Stimulated activated naive B cell treated with anti-CD40 and anti-IgM and Interleukin-4, amounts not matched to agents 10 μg/mL and 1 μg/mL and 100 μg/mL, for 72 hours (primary cell): Measurements from ENCODE around the gene DBET.
"Not testable (repeated sequence)": the region's sequence is repeated elsewhere in the genome, so short reads cannot be mapped to it uniquely, and the experiment has no call there.

Experiments
- ATAC-seq, 2 donors: fragments of 150-1000 bp; cut with Tn5 transposase; replicated peaks; 2 replicates each; pipeline ENCODE4 v1.10.0; 2021; ENCODE audit warnings: moderate library complexity in 1 of 2
- DNase-seq: peaks from one replicate; pipeline ENCODE4 v3.0.0; 2021
- H3K27ac Mint-ChIP-seq: one replicate; pipeline ENCODE4 v1.8.0; 2022; ENCODE audit warnings: mild to moderate bottlenecking, mixed read lengths
- H3K27me3 Mint-ChIP-seq, 2 donors: one replicate each; pipeline ENCODE4 v1.8.0; 2022; ENCODE audit warnings: mixed read lengths in 2 of 2
- H3K36me3 Mint-ChIP-seq, 2 donors: one replicate each; pipeline ENCODE4 v1.8.0; 2022; ENCODE audit warnings: mixed read lengths in 2 of 2, mild to moderate bottlenecking in 1 of 2
- H3K4me1 Mint-ChIP-seq, 2 donors: one replicate each; pipeline ENCODE4 v1.8.0; 2022; ENCODE audit warnings: mixed read lengths in 2 of 2, mild to moderate bottlenecking in 1 of 2
- H3K4me3 Mint-ChIP-seq, 2 donors: one replicate each; pipeline ENCODE4 v1.8.0; 2022; ENCODE audit warnings: mild to moderate bottlenecking in 2 of 2, mixed read lengths in 2 of 2, moderate library complexity in 1 of 2
- H3K9me3 Mint-ChIP-seq, 2 donors: one replicate each; pipeline ENCODE4 v1.8.0; 2022; ENCODE audit warnings: mixed read lengths in 2 of 2, mild to moderate bottlenecking in 1 of 2

Gene DBET

DNA sequence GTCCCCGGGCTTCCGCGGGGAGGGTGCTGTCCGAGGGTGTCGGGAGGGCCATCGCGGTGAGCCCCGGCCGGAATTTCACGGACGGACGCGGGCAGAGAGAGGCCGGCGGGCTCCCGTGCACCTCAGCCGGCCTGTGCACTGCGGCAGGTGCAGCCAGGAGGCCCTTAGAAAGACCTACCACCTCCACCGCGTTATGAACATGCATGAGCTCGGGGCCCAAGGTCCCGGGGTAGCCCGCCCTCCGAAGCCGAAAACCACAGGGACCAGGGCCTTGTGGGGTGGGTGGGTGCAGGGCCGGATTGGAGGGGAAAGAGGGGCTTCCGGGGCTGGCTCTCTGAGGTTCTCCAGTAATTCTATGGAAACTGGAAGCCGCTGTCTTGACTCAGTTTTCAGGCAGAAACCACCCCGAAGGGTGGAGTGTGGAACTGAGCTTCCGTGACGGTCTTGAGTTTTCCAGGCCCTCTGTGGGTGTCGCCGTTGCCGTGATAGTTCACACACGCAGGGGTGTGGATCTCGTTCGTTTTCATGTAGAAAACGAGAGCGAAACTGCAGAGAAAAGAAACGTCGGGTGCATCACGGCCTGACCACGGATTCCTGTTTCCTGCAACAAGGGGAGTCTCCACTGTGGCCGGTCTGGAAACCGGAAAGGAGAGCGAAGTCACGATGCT is 41.6 kb upstream of the DBET start:
- ATAC-seq = peak; percentile 47 to 53
- Mint-ChIP-seq H3K4me3 (peak overlapping the region; percentile 53 to 66), H3K4me1 (peaks cover 18 to 32% of the 10 kb centered on the region in 2 donors), H3K27ac (peak overlapping the region; percentile 51), H3K36me3 (peaks cover 3 to 15% of the 10 kb centered on the region in 2 donors), H3K27me3 (peaks cover 35% of the 10 kb centered on the region in 2 donors)
- not testable (repeated sequence) for DNase-seq, H3K9me3 Mint-ChIP-seq

DNA sequence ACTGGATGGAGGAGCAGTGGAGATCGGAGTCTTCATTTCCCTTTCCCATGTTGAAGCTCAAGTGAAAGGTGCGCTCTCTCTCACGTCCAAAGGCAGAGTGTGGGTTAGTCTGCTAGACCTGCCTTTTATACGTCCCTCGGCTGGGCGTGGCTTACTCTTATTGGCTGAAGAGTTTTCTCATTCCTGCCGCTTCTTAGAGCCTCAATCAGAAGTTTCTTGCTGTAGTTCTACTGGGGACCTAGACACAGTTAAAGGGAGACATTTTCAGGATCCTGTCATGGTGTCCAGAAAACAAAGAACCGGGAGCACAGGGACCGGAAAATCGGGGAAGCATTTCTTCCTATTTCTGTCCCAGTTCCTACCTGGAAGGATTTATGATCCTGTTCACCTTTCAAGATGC is 37.1 kb upstream of the DBET start, which contains the start of gene FRG2:
FRG2 (minus strand) TSS at position 101 of the 400 bp plus-strand sequence; CDS start at position 49, 52 bp downstream.
- H3K9me3 Mint-ChIP-seq, DNase-seq, H3K27ac Mint-ChIP-seq, H3K27me3 Mint-ChIP-seq, ATAC-seq, H3K4me3 Mint-ChIP-seq, H3K36me3 Mint-ChIP-seq, H3K4me1 Mint-ChIP-seq: not testable (repeated sequence)

DNA sequence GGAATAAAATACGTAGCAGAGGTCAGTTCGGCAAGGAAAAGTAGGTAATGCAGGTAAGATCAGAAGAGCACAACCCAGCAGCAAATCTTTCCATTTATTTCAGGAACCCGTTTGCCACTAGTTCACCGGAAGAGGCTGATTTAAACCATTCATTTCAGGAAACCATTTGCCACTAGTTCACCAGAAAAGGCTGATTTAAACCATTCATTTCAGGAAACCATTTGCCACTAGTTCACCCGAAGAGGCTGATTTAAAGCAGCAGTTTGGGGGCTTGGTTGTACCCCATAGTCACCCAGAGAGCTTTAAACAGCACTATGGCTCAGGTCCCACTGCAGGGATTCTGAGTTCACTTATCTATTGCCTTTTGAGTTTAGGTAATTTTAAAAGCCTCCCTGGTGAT is 33.0 kb upstream of the DBET start:
- DNase-seq, H3K27ac Mint-ChIP-seq, H3K9me3 Mint-ChIP-seq, ATAC-seq, H3K4me1 Mint-ChIP-seq, H3K27me3 Mint-ChIP-seq, H3K36me3 Mint-ChIP-seq, H3K4me3 Mint-ChIP-seq: not testable (repeated sequence)

DNA sequence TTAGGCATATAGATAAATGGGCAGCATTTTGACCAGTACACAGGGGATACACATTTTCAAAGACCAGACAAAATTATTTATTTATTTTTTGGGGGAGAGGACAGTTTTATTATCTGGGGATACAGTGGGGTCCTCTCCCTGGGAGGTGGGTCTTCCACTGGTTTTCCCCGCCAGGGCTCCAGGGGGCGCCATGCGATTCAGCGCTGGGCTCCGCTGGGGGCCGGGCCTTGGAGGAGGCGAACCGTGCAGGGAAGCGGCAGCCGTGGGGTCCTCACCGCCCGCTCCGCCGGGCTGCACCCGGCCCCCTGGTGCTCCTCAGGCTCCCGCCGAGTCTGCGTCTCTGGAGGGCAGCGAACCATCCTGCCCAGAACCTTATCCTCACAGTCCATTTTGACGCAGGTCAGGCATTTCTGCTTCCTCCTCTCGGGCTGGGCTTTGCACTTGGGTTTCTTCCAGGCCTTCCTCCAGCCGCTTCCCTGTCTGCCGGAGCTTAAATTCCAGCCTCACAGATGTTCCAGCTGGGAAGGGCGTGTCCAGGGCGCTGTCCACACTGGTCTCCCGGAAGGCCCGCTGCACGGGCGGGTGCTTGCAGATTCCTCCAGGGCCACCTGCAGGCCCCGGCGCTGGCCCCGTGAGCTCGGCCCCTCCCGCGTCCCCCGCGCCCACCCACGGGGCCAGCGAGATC is 26.5 kb upstream of the DBET start:
- peak; percentile 29 for DNase-seq
- not testable (repeated sequence) for H3K4me1 Mint-ChIP-seq, H3K27ac Mint-ChIP-seq, H3K36me3 Mint-ChIP-seq, H3K9me3 Mint-ChIP-seq, H3K27me3 Mint-ChIP-seq
- peak overlapping the region; percentile 36 to 51 for H3K4me3 Mint-ChIP-seq
- ATAC-seq = peak; percentile 58 to 70

DNA sequence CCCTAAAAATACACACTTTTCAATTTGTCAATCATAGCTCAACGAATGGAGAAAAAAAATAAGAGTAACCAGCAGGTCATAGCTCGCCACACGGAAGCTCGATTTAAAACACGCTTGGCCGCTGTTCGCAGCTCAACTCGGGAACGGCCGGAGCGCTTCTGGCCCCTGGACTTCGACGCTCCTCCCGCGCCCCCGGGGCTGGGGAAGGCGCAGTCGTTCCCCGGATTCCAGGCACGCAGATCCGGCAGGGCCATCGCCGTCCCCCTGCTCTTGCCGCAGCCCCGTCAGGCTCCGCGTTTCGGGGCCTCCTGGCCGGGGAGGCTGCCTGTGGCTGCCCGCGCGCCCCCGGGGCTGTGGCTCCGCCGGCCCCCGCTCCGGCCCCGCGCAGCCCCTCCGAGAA is 23.4 kb upstream of the DBET start:
- not testable (repeated sequence) for DNase-seq, H3K36me3 Mint-ChIP-seq, H3K9me3 Mint-ChIP-seq, H3K27me3 Mint-ChIP-seq, ATAC-seq, H3K27ac Mint-ChIP-seq, H3K4me3 Mint-ChIP-seq, H3K4me1 Mint-ChIP-seq

DNA sequence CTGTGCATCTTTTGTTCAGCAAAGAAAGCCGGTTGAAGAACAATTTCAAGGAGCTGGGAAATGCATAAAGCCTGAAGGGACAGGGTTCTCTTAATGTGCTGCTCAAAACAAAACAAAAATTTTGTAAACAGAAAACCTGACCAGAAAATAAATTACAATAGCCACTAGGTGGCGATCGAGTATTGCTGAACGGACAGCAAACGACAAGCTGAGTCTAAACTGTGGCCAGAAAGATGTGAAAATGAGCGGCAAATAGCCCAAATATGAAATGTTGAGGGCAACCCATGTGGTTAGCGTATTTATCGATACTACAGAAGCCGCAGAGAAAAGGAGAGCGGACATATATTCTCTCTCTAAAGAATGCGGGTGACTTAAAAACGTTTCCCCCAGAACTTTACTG is 16.7 kb upstream of the DBET start:
- not testable (repeated sequence) for H3K9me3 Mint-ChIP-seq, H3K27me3 Mint-ChIP-seq, H3K4me1 Mint-ChIP-seq, DNase-seq, H3K4me3 Mint-ChIP-seq, H3K27ac Mint-ChIP-seq, H3K36me3 Mint-ChIP-seq, ATAC-seq

DNA sequence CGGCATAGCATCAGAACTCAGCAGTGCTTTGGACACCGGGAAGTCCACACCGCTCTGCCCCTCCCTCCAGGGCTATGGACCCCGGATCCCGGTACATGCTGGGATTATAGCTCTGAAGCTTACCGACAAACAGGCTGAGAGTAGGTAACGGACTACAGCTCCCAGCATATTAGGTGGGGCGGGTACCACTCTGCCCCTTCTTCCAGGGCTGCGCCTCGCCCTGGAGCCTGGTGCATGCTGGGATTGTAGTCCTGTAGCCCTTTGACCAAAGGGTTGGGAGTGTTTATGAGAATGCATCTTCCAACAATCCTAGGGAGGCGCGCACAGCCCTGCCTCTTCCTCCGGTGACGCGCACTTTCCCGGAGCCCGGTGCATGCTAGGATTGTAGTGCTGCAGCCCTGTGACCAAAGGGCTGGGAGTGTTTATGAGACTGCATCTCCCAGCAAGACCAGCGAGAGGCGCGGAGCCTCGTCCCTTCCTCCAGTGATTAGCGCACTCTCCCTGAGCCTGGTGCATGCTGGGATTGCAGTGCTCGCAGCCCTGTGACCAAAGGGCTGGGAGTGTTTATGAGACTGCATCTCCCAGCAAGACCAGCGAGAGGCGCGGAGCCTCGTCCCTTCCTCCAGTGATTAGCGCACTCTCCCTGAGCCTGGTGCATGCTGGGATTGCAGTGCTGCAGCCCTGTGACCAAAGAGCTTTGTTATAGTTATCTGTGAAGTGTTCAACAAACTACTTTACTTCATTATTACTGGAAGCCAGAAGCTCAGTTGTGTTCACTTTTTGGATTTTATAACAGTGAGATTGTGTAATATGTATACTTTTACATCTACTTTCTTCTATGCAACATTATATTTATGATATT is 14.7 kb upstream of the DBET start:
- not testable (repeated sequence) for H3K4me3 Mint-ChIP-seq, H3K9me3 Mint-ChIP-seq, H3K27me3 Mint-ChIP-seq, H3K36me3 Mint-ChIP-seq, H3K27ac Mint-ChIP-seq, DNase-seq, H3K4me1 Mint-ChIP-seq
- peak in 1 of 2 donors; percentile 34 for ATAC-seq

DNA sequence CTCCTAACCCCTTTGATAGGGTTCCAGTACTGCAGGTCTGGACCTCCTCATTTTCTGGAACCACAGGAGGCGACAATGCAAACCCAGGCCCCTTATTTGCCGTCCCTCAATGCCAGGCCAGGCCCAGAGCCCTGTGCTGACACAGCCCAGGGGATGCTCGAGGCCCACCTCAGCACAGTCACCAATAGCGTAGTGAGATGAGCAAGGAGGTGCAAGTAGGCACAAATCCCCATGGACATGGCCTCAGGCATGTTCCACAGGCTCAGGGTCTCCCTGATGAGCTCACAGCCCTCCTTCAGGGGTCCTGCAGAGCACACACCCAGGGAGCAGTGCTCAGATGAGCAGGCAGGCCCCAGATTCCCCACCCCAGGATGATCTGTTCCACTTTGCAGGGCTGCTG is 5.3 kb upstream of the DBET start:
- not testable (repeated sequence) for ATAC-seq, H3K27me3 Mint-ChIP-seq, DNase-seq, H3K36me3 Mint-ChIP-seq, H3K9me3 Mint-ChIP-seq, H3K4me1 Mint-ChIP-seq, H3K27ac Mint-ChIP-seq, H3K4me3 Mint-ChIP-seq

DNA sequence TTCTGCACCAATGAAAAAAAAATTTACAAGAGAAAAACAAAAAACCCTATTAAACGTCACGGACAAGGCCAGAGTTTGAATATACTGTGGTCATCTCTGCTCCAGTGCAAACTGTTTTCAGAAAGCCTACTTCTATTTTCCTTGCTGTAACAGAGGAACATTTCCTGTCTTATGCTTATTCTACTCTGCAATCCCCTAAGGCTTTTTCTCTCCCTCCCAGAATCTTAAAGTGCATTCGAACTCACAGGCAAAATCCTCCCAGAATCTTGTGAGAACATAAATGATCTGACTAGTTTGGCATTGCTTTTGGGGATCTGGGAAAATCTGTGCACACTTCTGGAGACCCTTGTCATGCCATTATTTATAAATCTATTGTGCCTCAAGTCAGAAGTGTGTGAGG is 503 bp downstream of the DBET start:
- peak overlapping the region; percentile 22 for H3K27ac Mint-ChIP-seq
- not testable (repeated sequence) for H3K4me3 Mint-ChIP-seq, H3K36me3 Mint-ChIP-seq, DNase-seq, ATAC-seq, H3K4me1 Mint-ChIP-seq, H3K9me3 Mint-ChIP-seq, H3K27me3 Mint-ChIP-seq

DNA sequence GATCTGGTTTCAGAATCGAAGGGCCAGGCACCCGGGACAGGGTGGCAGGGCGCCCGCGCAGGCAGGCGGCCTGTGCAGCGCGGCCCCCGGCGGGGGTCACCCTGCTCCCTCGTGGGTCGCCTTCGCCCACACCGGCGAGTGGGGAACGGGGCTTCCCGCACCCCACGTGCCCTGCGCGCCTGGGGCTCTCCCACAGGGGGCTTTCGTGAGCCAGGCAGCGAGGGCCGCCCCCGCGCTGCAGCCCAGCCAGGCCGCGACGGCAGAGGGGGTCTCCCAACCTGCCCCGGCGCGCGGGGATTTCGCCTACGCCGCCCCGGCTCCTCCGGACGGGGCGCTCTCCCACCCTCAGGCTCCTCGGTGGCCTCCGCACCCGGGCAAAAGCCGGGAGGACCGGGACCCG is 4.0 kb downstream of the DBET start:
- not testable (repeated sequence) for H3K4me1 Mint-ChIP-seq, H3K27ac Mint-ChIP-seq, H3K36me3 Mint-ChIP-seq, ATAC-seq, H3K27me3 Mint-ChIP-seq, H3K9me3 Mint-ChIP-seq, H3K4me3 Mint-ChIP-seq
- peak; percentile 9 for DNase-seq

DNA sequence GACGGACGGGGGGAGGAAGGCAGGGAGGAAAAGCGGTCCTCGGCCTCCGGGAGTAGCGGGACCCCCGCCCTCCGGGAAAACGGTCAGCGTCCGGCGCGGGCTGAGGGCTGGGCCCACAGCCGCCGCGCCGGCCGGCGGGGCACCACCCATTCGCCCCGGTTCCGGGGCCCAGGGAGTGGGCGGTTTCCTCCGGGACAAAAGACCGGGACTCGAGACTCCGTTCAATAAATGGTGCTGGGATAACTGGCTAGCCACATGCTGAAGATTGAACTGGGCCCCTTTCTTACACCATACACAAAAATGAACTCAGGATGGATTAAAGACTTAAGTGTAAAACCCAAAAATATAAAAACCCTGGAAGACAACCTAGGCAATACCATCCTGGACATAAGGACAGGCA is 28.8 kb downstream of the DBET start:
- not testable (repeated sequence) for H3K4me1 Mint-ChIP-seq, H3K27ac Mint-ChIP-seq, H3K27me3 Mint-ChIP-seq, H3K9me3 Mint-ChIP-seq, ATAC-seq, H3K36me3 Mint-ChIP-seq, H3K4me3 Mint-ChIP-seq, DNase-seq

DNA sequence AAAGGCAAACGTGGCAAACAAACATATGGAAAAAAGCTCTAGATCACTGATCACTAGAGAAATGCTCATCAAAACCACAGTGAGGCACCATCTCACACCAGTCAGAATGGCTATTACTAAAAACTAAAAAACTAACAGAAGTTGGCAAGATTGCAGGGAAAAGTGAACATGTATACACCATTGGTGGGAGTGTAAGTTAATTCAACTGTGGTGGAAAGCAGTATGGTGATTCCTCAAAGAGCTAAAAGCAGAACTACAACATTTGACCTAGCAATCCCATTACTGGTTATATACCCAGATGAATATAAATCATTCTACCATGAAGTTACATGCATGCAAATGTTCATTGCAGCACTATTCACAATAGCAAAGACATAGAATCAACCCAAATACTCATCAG is 29.7 kb downstream of the DBET start:
- not testable (repeated sequence) for H3K4me1 Mint-ChIP-seq, H3K36me3 Mint-ChIP-seq, H3K27ac Mint-ChIP-seq, H3K27me3 Mint-ChIP-seq, H3K4me3 Mint-ChIP-seq, H3K9me3 Mint-ChIP-seq, DNase-seq
- peak; percentile 52 to 75 for ATAC-seq

DNA sequence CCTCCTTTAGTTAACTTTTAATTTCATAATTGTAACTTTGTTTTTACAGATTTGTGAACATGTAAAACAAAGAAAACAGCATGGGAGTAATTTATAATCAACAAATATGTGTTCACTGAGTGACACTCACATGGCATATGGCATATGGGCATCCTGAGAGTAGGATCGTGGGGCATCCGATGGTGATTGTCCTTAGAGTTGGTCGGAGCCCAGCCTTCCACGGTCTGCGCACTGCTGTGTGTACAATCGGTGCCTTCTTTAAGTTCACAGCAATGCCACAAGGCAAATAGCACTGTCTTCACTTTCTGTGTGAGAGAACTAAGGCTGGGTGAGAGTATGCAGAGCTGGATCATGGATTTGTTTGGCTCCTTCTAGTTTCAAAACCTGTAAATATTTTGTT is 31.0 kb downstream of the DBET start:
- H3K4me3 Mint-ChIP-seq, H3K9me3 Mint-ChIP-seq: not testable (repeated sequence)

DNA sequence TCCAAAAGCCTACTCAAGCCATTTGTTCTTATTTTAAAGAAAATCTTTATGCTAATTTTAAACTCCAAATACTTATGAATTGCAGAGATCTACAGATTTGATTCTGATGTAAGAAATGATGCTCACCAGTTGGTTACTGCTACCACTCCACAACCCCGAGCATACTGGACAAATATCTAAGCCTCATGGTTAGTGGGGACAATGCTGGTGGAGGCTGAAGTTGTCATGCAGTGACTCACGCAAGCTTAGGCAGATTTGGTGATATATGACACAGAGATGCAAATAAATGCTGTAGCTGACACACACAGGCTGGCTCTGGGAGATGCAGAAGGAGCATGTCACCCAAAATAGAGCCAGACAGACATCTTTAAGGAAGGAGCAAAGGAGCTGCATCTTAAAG is 35.3 kb downstream of the DBET start:
- not testable (repeated sequence) for H3K36me3 Mint-ChIP-seq, H3K27me3 Mint-ChIP-seq, ATAC-seq, DNase-seq, H3K4me3 Mint-ChIP-seq, H3K9me3 Mint-ChIP-seq, H3K27ac Mint-ChIP-seq, H3K4me1 Mint-ChIP-seq

More for the DNA sequence above, 31.0 kb downstream of the DBET start:
- not testable (repeated sequence) for DNase-seq, H3K27me3 Mint-ChIP-seq, H3K4me1 Mint-ChIP-seq, ATAC-seq, H3K36me3 Mint-ChIP-seq, H3K27ac Mint-ChIP-seq

DNA sequence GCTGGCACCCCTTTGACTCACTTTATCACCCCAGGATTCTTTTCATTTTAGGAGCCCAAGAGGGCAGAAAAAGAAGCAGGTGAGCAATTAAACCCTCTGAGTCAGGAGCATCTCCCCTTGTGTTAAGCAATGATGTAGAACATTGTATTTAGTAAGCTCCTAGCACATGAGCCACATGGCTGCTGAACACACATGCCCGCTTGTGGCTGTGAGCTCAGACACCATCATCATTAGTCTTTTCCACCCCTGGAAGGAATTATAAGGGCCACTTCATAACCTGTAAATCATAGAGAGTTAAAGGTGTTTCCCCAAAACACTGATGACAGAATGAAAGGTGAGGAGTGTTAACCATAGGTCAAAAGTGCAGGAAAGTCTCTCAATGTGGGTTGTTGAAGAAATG is 37.2 kb downstream of the DBET start:
- not testable (repeated sequence) for H3K4me1 Mint-ChIP-seq, H3K36me3 Mint-ChIP-seq, H3K27ac Mint-ChIP-seq, H3K9me3 Mint-ChIP-seq, DNase-seq, H3K27me3 Mint-ChIP-seq, H3K4me3 Mint-ChIP-seq
- peak in 1 of 2 donors; percentile 31 for ATAC-seq
